Measurements from ENCODE around the gene CHKA. TPM values are rescaled to one million over a fixed set of nuclear protein-coding genes. Genes with fewer than 3 reads are reported as not detected.

The CHKA gene
- total RNA-seq, 2 experiments from 2014 or later = 17.6 to 17.8 TPM

GRCh38 chr11:68051191-68052136 lies 69.7 kb downstream of the CHKA start:
- Mint-ChIP-seq H3K4me3 (no peak overlapping the region), H3K9me3 (no peaks in the 10 kb centered on the region), H3K4me1 (no peaks in the 10 kb centered on the region), H3K27me3 (no peaks in the 10 kb centered on the region), H3K27ac (no peak overlapping the region), H3K36me3 (no peaks in the 10 kb centered on the region)
- no peak for DNase-seq

- Mint-ChIP-seq H3K4me1 (no peaks in the 10 kb centered on the region), H3K36me3 (no peaks in the 10 kb centered on the region), H3K4me3 (no peak overlapping the region), H3K9me3 (no peaks in the 10 kb centered on the region), H3K27me3 (no peaks in the 10 kb centered on the region), H3K27ac (no peak overlapping the region)
- no peak for DNase-seq
Observed at GRCh38 chr11:68050371-68050841, 70.8 kb downstream of the CHKA start.

- no peaks in the 10 kb centered on the region for H3K27me3 Mint-ChIP-seq
- peaks cover 3% of the 10 kb centered on the region for H3K36me3 Mint-ChIP-seq
- H3K4me3 Mint-ChIP-seq = no peak overlapping the region
- H3K4me1 Mint-ChIP-seq = no peaks in the 10 kb centered on the region
- H3K9me3 Mint-ChIP-seq = no peaks in the 10 kb centered on the region
- no peak for DNase-seq
- H3K27ac Mint-ChIP-seq = no peak overlapping the region
Observed at GRCh38 chr11:68049509-68050370, 71.4 kb downstream of the CHKA start.

- no peak for DNase-seq
- peaks cover 4% of the 10 kb centered on the region for H3K36me3 Mint-ChIP-seq
- H3K4me1 Mint-ChIP-seq = no peaks in the 10 kb centered on the region
- H3K27me3 Mint-ChIP-seq = no peaks in the 10 kb centered on the region
- no peak overlapping the region for H3K27ac Mint-ChIP-seq
- H3K9me3 Mint-ChIP-seq = no peaks in the 10 kb centered on the region
- no peak overlapping the region for H3K4me3 Mint-ChIP-seq
Observed at GRCh38 chr11:68048681-68049508, 72.3 kb downstream of the CHKA start.

- H3K36me3 Mint-ChIP-seq = peaks cover 4% of the 10 kb centered on the region
- no peaks in the 10 kb centered on the region for H3K9me3 Mint-ChIP-seq
- H3K27ac Mint-ChIP-seq = no peak overlapping the region
- no peak overlapping the region for H3K4me3 Mint-ChIP-seq
- H3K4me1 Mint-ChIP-seq = no peaks in the 10 kb centered on the region
- no peak for DNase-seq
- no peaks in the 10 kb centered on the region for H3K27me3 Mint-ChIP-seq
Observed at GRCh38 chr11:68047437-68048290, 73.5 kb downstream of the CHKA start.

GRCh38 chr11:68044898-68045351 lies 76.3 kb downstream of the CHKA start:
- DNase-seq = no peak
- H3K4me3 Mint-ChIP-seq = no peak overlapping the region
- no peak overlapping the region for H3K27ac Mint-ChIP-seq
- no peaks in the 10 kb centered on the region for H3K27me3 Mint-ChIP-seq
- peaks cover 8% of the 10 kb centered on the region for H3K36me3 Mint-ChIP-seq
- no peaks in the 10 kb centered on the region for H3K9me3 Mint-ChIP-seq
- peaks cover 9% of the 10 kb centered on the region for H3K4me1 Mint-ChIP-seq

- DNase-seq = no peak
- Mint-ChIP-seq H3K27ac (no peak overlapping the region), H3K27me3 (no peaks in the 10 kb centered on the region), H3K4me3 (no peak overlapping the region), H3K36me3 (peaks cover 8% of the 10 kb centered on the region), H3K4me1 (peaks cover 10% of the 10 kb centered on the region), H3K9me3 (no peaks in the 10 kb centered on the region)
Observed at GRCh38 chr11:68044145-68044813, 76.9 kb downstream of the CHKA start.

- peaks cover 10% of the 10 kb centered on the region for H3K4me1 Mint-ChIP-seq
- H3K36me3 Mint-ChIP-seq = peaks cover 8% of the 10 kb centered on the region
- no peak overlapping the region for H3K27ac Mint-ChIP-seq
- H3K27me3 Mint-ChIP-seq = no peaks in the 10 kb centered on the region
- no peaks in the 10 kb centered on the region for H3K9me3 Mint-ChIP-seq
- no peak overlapping the region for H3K4me3 Mint-ChIP-seq
- no peak for DNase-seq
Observed at GRCh38 chr11:68043349-68044144, 77.6 kb downstream of the CHKA start.

GRCh38 chr11:68043029-68043348 lies 78.2 kb downstream of the CHKA start:
- H3K27ac Mint-ChIP-seq = no peak overlapping the region
- no peaks in the 10 kb centered on the region for H3K27me3 Mint-ChIP-seq
- no peak overlapping the region for H3K4me3 Mint-ChIP-seq
- no peak for DNase-seq
- peaks cover 8% of the 10 kb centered on the region for H3K36me3 Mint-ChIP-seq
- peaks cover 10% of the 10 kb centered on the region for H3K4me1 Mint-ChIP-seq
- H3K9me3 Mint-ChIP-seq = no peaks in the 10 kb centered on the region

- Mint-ChIP-seq H3K36me3 (peaks cover 8% of the 10 kb centered on the region), H3K27ac (no peak overlapping the region), H3K9me3 (no peaks in the 10 kb centered on the region), H3K4me1 (peaks cover 11% of the 10 kb centered on the region), H3K27me3 (no peaks in the 10 kb centered on the region), H3K4me3 (no peak overlapping the region)
- DNase-seq = no peak
Observed at GRCh38 chr11:68042219-68043028, 78.8 kb downstream of the CHKA start.

- H3K36me3 Mint-ChIP-seq = peaks cover 8% of the 10 kb centered on the region
- H3K9me3 Mint-ChIP-seq = no peaks in the 10 kb centered on the region
- H3K27ac Mint-ChIP-seq = peak overlapping the region; percentile 71
- H3K4me1 Mint-ChIP-seq = peaks cover 18% of the 10 kb centered on the region
- DNase-seq = no peak
- no peaks in the 10 kb centered on the region for H3K27me3 Mint-ChIP-seq
- peak overlapping the region; percentile 9 for H3K4me3 Mint-ChIP-seq
Observed at GRCh38 chr11:68041617-68042218, 79.5 kb downstream of the CHKA start.
